ENCODE data around the gene NINJ1. TPM values are rescaled to one million over a fixed set of nuclear protein-coding genes. Genes with fewer than 3 reads are reported as not detected.

Gene NINJ1
- total and polyA plus RNA-seq, 7 donors, result 28.9 to 116 (median 57.8) TPM

- no peak overlapping the region for H3K27ac ChIP-seq
- H3K4me3 ChIP-seq, result no peak overlapping the region
- peaks cover 0 to 20% (median 14%) of the 10 kb centered on the region in 4 donors for H3K4me1 ChIP-seq
- 76 to 79% methylated on average over 3 of the region's 3 CpGs for WGBS, 2 donors
- peak; percentile 72 for DNase-seq
- intact Hi-C loops (cut with DNase I), result loop anchor here (10.0 kb wide), 1 partner anchor 327 kb away; the partner anchor contains the start of gene BICD2
- H3K36me3 ChIP-seq, result no peaks in the 10 kb centered on the region
- no peaks in the 10 kb centered on the region for H3K27me3 ChIP-seq
- peaks cover 0 to 8% (median 0%) of the 10 kb centered on the region in 4 donors for H3K9me3 ChIP-seq
- TF ChIP-seq CTCF (IDR thresholded peaks at IDR 0.05) (no peak), EP300 (IDR thresholded peaks at IDR 0.05) (no peak), POLR2A (IDR thresholded peaks at IDR 0.05) (no peak), POLR2AphosphoS5 (IDR thresholded peaks at IDR 0.05) (no peak)
These were observed 42.5 kb downstream of the NINJ1 start for GRCh38 chr9:93091453-93092081.

GRCh38 chr9:93091056-93091452, 43.0 kb downstream of the NINJ1 start:
- TF ChIP-seq EP300 (IDR thresholded peaks at IDR 0.05), result no peak
- TF ChIP-seq POLR2AphosphoS5 (IDR thresholded peaks at IDR 0.05), result no peak
- no peak for TF ChIP-seq CTCF (IDR thresholded peaks at IDR 0.05)
- TF ChIP-seq POLR2A (IDR thresholded peaks at IDR 0.05), result no peak
- DNase-seq, result peak; percentile 35
- Histone ChIP-seq H3K36me3 (no peaks in the 10 kb centered on the region), H3K9me3 (peaks cover 0 to 8% (median 0%) of the 10 kb centered on the region in 4 donors), H3K27me3 (no peaks in the 10 kb centered on the region), H3K4me3 (no peak overlapping the region), H3K4me1 (peaks cover 0 to 19% (median 13%) of the 10 kb centered on the region in 4 donors), H3K27ac (no peak overlapping the region)
- intact Hi-C loops (cut with DNase I), result loop anchor here (10.0 kb wide), 1 partner anchor 326 kb away; the partner anchor contains the start of gene BICD2
- WGBS, 2 donors, result 92 to 95% methylated on average over 4 of the region's 4 CpGs

- Histone ChIP-seq H3K4me3 (no peak overlapping the region), H3K9me3 (peaks cover 0 to 8% (median 0%) of the 10 kb centered on the region in 4 donors), H3K4me1 (peaks cover 0 to 18% (median 11%) of the 10 kb centered on the region in 4 donors), H3K27me3 (no peaks in the 10 kb centered on the region), H3K27ac (no peak overlapping the region), H3K36me3 (no peaks in the 10 kb centered on the region)
- no peak for TF ChIP-seq CTCF (IDR thresholded peaks at IDR 0.05)
- DNase-seq, result peak; percentile 27
- intact Hi-C loops (cut with DNase I), result loop anchor here (10.0 kb wide), 1 partner anchor 325 kb away; the partner anchor contains the start of gene BICD2
- 85 to 90% methylated on average over 8 of the region's 8 CpGs for WGBS, 2 donors
These were observed 43.9 kb downstream of the NINJ1 start for GRCh38 chr9:93090091-93090655.

- 94 to 95% methylated on average over 12 of the region's 12 CpGs for WGBS, 2 donors
- Histone ChIP-seq H3K9me3 (peaks cover 0 to 8% (median 0%) of the 10 kb centered on the region in 4 donors), H3K27ac (no peak overlapping the region), H3K4me1 (peaks cover 0 to 11% (median 5%) of the 10 kb centered on the region in 4 donors), H3K36me3 (no peaks in the 10 kb centered on the region), H3K27me3 (no peaks in the 10 kb centered on the region), H3K4me3 (no peak overlapping the region)
- intact Hi-C loops (cut with DNase I), result no loop called here
- peak; percentile 51 for DNase-seq
- TF ChIP-seq EP300 (IDR thresholded peaks at IDR 0.05), result no peak
- no peak for TF ChIP-seq POLR2A (IDR thresholded peaks at IDR 0.05)
- no peak for TF ChIP-seq CTCF (IDR thresholded peaks at IDR 0.05)
- no peak for TF ChIP-seq POLR2AphosphoS5 (IDR thresholded peaks at IDR 0.05)
These were observed 44.5 kb downstream of the NINJ1 start for GRCh38 chr9:93089481-93089991.
